GM06990 (cell line): ENCODE measurements around the gene WDR88.
"Not testable (repeated sequence)": the region's sequence is repeated elsewhere in the genome, so short reads cannot be mapped to it uniquely, and the experiment has no call there.

Experiments used
- DNase-seq: peaks from one replicate; pipeline ENCODE4 v3.0.0-alpha.2; 2011; ENCODE audit not compliant: insufficient read length; ENCODE audit errors: extremely low read depth
- H3K27me3 ChIP-seq: replicated peaks from 2 replicates; pipeline ENCODE4 v1.6.0; 2011; ENCODE audit warnings: low read length; ENCODE audit not compliant: control insufficient read depth, insufficient read depth
- H3K36me3 ChIP-seq: 2 replicates; pipeline ENCODE4 v1.5.1; 2011; ENCODE audit warnings: low read length; ENCODE audit not compliant: control insufficient read depth, insufficient read depth
- H3K4me3 ChIP-seq: replicated peaks from 2 replicates; pipeline ENCODE4 v1.5.1; 2011; ENCODE audit warnings: low read depth, mild to moderate bottlenecking, control low read depth, low read length
- TF ChIP-seq, protein P1 (sequence below): IDR thresholded peaks from 2 replicates; pipeline ENCODE4 v1.5.1; 2011; ENCODE audit warnings: low read length, control low read depth, mild to moderate bottlenecking, inconsistent platforms; ENCODE audit not compliant: insufficient read depth, poor library complexity, severe bottlenecking

The WDR88 gene

DNA sequence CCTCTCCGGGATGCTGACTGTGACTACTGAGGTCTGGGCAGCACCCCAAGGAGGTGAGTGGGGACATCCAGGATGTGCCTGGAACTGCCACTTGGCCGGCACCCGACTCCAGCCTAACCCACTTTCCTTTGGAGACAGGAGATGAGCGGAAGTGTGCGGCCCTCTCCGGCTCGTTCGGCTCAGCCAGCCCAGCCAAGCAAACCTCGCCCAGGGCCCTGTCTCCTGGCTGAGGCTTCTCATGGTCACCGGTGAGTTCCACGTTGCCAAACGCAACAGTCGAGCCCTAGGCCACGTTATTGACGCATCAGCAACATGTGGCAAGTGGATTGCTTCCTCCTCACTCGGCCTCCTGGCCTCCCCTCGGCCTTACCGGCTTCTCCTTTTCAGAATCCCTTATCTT, 88.2 kb downstream of the WDR88 start:
- DNase-seq: no peak
- H3K27me3 ChIP-seq: peaks cover 4% of the 10 kb centered on the region
- no peak overlapping the region for H3K4me3 ChIP-seq
- TF ChIP-seq, protein P1, sequence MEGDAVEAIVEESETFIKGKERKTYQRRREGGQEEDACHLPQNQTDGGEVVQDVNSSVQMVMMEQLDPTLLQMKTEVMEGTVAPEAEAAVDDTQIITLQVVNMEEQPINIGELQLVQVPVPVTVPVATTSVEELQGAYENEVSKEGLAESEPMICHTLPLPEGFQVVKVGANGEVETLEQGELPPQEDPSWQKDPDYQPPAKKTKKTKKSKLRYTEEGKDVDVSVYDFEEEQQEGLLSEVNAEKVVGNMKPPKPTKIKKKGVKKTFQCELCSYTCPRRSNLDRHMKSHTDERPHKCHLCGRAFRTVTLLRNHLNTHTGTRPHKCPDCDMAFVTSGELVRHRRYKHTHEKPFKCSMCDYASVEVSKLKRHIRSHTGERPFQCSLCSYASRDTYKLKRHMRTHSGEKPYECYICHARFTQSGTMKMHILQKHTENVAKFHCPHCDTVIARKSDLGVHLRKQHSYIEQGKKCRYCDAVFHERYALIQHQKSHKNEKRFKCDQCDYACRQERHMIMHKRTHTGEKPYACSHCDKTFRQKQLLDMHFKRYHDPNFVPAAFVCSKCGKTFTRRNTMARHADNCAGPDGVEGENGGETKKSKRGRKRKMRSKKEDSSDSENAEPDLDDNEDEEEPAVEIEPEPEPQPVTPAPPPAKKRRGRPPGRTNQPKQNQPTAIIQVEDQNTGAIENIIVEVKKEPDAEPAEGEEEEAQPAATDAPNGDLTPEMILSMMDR: no peak
- no peaks in the 10 kb centered on the region for H3K36me3 ChIP-seq

DNA sequence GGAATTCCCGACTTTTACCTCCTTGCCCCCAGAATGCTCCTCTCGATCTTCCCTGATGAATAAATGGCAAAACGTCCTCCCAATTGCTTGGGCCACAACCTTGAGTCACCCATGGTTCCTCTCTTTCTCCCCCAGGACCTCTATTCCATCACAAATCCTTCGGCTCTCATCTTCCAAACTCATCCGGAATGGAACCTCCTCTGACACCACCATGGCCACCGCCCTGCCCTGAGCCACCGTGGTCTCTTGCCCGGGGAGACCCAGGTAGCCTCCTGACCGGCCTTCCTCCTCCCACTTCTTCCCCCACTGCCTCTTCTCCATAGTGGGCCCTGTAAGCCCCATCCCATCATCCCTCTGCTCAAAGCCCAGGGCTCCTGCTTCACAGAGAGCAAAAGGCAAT, 88.8 kb downstream of the WDR88 start:
- no peak for DNase-seq
- H3K36me3 ChIP-seq: no peaks in the 10 kb centered on the region
- no peak overlapping the region for H3K4me3 ChIP-seq
- peaks cover 4% of the 10 kb centered on the region for H3K27me3 ChIP-seq
- TF ChIP-seq, protein P1: no peak

DNA sequence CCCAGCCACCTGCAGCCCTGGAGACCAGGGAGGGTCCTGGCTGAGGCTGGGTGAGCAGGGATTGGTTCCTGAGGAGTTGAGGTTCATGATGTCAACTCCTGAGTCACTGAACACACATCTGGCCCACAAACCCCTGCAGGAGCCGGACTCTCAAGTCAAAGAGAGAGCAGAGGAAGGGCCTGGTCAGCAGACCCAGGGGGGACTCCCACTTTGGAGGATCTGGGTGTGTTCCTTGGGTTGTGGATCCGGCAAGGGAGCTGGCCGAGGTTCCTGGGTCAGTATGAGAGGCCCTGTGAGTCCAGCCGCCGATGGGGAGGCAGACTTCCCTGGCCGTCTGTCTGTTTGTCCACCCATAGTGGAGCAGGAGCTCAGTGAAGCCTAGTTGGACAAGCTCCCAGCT, 89.7 kb downstream of the WDR88 start:
- Histone ChIP-seq H3K36me3 (no peaks in the 10 kb centered on the region), H3K4me3 (no peak overlapping the region), H3K27me3 (peaks cover 2% of the 10 kb centered on the region; the same call in 1 of the 2 replicates)
- TF ChIP-seq, protein P1: no peak
- no peak for DNase-seq

DNA sequence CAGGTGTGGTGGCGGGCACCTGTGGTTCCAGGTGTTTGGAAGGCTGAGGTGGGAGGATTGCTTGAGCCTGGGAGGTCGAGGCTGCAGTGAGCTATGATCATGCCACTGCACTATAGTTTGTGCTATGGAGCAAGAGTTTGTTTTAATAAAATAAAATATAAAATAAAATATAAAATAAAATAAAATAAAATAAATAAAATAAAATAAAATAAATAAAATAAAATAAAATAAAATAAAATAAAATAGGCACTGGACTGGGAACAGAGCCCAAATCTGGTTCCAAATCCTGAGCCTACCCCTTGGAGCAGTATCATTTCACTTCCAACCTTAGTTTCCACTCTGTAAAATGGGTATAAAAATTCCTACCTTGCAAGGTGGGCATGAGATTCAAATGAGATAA, 90.3 kb downstream of the WDR88 start:
- H3K27me3 ChIP-seq, DNase-seq: not testable (repeated sequence)

DNA sequence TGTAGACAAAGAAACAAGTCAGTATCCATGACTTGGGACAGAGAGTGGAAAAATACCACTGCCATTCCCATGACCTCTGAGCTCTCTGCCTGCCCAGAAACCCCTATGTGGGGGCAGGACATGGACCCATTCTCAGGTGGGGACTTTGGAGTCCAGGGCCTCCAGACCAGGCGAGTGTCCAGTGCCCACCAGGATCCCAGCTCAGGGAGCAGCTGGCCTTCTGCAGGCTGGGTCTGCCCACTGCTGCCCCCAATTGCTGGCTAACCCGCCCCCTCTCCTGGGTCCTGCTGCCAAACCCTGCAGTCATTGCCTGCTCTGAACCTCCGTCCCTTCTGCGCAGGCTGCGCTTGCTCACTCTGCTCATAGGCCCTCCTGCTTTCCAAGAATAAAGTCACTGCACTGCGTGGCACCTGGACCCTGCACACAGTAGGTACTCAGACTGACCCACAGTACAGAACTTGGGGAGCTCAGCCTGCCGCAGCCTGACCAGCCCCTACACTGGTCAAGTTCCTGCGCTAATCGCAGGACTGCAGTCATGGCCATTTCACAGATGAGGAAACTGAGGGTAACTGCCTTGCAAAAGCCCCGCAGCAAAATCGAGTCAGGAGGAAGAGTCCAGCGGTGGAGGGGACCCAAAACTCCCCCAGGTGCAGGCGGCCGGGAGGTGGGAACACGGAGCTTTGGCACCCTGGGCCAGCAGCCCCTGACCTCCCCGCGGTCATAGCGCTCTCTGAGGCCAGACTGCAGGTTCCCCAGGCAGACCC, 93.0 kb downstream of the WDR88 start:
- TF ChIP-seq, protein P1: no peak
- Histone ChIP-seq H3K27me3 (peaks cover 2% of the 10 kb centered on the region; the same call in 1 of the 2 replicates), H3K4me3 (no peak overlapping the region), H3K36me3 (no peaks in the 10 kb centered on the region)
- no peak for DNase-seq

More for the DNA sequence above, 90.3 kb downstream of the WDR88 start:
- not testable (repeated sequence) for H3K36me3 ChIP-seq, H3K4me3 ChIP-seq
